GM23338 (cell line): ENCODE results near the gene HSPA14. TPM values are rescaled to one million over a fixed set of nuclear protein-coding genes. Genes with fewer than 3 reads are reported as not detected.
A peak's percentile ranks its signal among the peaks of the same experiment; 100 is the strongest.

Experiments used
- ATAC-seq: fragments of 200-7000 bp; cut with Tn5 transposase; 3 replicates; pipeline ENCODE4 v1.9.1; 2020
- DNase-seq: peaks from one replicate; pipeline ENCODE4 v3.0.0-alpha.2; 2015; ENCODE audit warnings: low spot score
- H2AFZ ChIP-seq: fragments of 200-600 bp; sonication (generic); 2 replicates; pipeline ENCODE4 v1.8.0; 2016; ENCODE audit warnings: antibody characterized with exemption, mild to moderate bottlenecking, moderate library complexity
- H3F3A ChIP-seq: fragments of 200-600 bp; sonication (generic); replicated peaks from 2 replicates; pipeline ENCODE4 v1.8.0; 2017; ENCODE audit warnings: antibody characterized with exemption, mixed run types, low read depth
- H3K27ac ChIP-seq: fragments of 200-600 bp; sonication (generic); 2 replicates; pipeline ENCODE4 v1.6.1; 2016; ENCODE audit warnings: low read depth
- H3K27me3 ChIP-seq: fragments of 200-600 bp; sonication (generic); 2 replicates; pipeline ENCODE4 v1.8.0; 2016; ENCODE audit warnings: mild to moderate bottlenecking, mixed run types, moderate library complexity; ENCODE audit not compliant: insufficient read depth
- H3K36me3 ChIP-seq: fragments of 200-600 bp; sonication (generic); 2 replicates; pipeline ENCODE4 v1.8.0; 2016; ENCODE audit warnings: mild to moderate bottlenecking; ENCODE audit not compliant: insufficient read depth
- H3K4me1 ChIP-seq: fragments of 200-600 bp; sonication (generic); 2 replicates; pipeline ENCODE4 v1.8.0; 2016; ENCODE audit warnings: mild to moderate bottlenecking, moderate library complexity; ENCODE audit not compliant: insufficient read depth
- H3K4me2 ChIP-seq: fragments of 200-600 bp; sonication (generic); 2 replicates; pipeline ENCODE4 v1.7.1; 2017; ENCODE audit warnings: mixed run types
- H3K4me3 ChIP-seq: fragments of 200-600 bp; sonication (generic); 2 replicates; pipeline ENCODE4 v1.6.1; 2016; ENCODE audit warnings: mixed run types
- H3K79me2 ChIP-seq: fragments of 200-600 bp; sonication (generic); replicated peaks from 2 replicates; pipeline ENCODE4 v1.8.0; 2017; ENCODE audit warnings: mild to moderate bottlenecking; ENCODE audit not compliant: insufficient read depth
- H3K9me2 ChIP-seq: fragments of 200-600 bp; sonication (generic); 2 replicates; pipeline ENCODE4 v1.8.0; 2017; ENCODE audit not compliant: insufficient read depth
- H4K20me1 ChIP-seq: fragments of 200-600 bp; sonication (generic); replicated peaks from 2 replicates; pipeline ENCODE4 v1.8.0; 2017; ENCODE audit warnings: mild to moderate bottlenecking; ENCODE audit not compliant: insufficient read depth
- H3K27ac Mint-ChIP-seq: 2 replicates; pipeline ENCODE4 v1.8.0; 2020; ENCODE audit warnings: inconsistent platforms, mild to moderate bottlenecking, moderate library complexity, mixed read lengths
- H3K27me3 Mint-ChIP-seq: 3 replicates; pipeline ENCODE4 v1.8.0; 2022; ENCODE audit warnings: low read depth, mild to moderate bottlenecking, moderate library complexity, mixed read lengths, inconsistent platforms; ENCODE audit not compliant: insufficient read depth, poor library complexity
- H3K36me3 Mint-ChIP-seq: 3 replicates; pipeline ENCODE4 v1.8.0; 2021; ENCODE audit warnings: low read depth, mild to moderate bottlenecking, inconsistent platforms, moderate library complexity, mixed read lengths
- H3K4me1 Mint-ChIP-seq: 3 replicates; pipeline ENCODE4 v1.8.0; 2020; ENCODE audit warnings: mild to moderate bottlenecking, inconsistent platforms, mixed read lengths
- H3K4me3 Mint-ChIP-seq: 3 replicates; pipeline ENCODE4 v1.8.0; 2021; ENCODE audit warnings: moderate library complexity, mild to moderate bottlenecking, inconsistent platforms, mixed read lengths
- H3K9me3 Mint-ChIP-seq: 3 replicates; pipeline ENCODE4 v1.8.0; 2020; ENCODE audit warnings: moderate library complexity, mild to moderate bottlenecking, inconsistent platforms, mixed read lengths
- ETS1 ChIP-seq: IDR thresholded peaks from 2 replicates; pipeline ENCODE4 v1.6.1; 2016; ENCODE audit warnings: antibody characterized with exemption
- EZH2 ChIP-seq: fragments of 200-600 bp; sonication (generic); IDR thresholded peaks from one replicate; pipeline ENCODE4 v1.8.0; 2017; ENCODE audit warnings: antibody characterized with exemption, mild to moderate bottlenecking, low read depth; ENCODE audit not compliant: unreplicated experiment
- EZH2phosphoT487 ChIP-seq: fragments of 200-600 bp; sonication (generic); IDR thresholded peaks from one replicate; pipeline ENCODE4 v1.8.1; 2018; ENCODE audit warnings: antibody characterized with exemption; ENCODE audit not compliant: unreplicated experiment
- JUNB ChIP-seq: IDR thresholded peaks from one replicate; pipeline ENCODE4 v1.6.1; 2016; ENCODE audit warnings: antibody characterized with exemption; ENCODE audit not compliant: unreplicated experiment
- ZNF114 ChIP-seq: fragments of 250-450 bp; sonication (Bioruptor Pico); IDR thresholded peaks from 2 replicates; pipeline ENCODE4 v1.5.0; 2020; ENCODE audit warnings: mild to moderate bottlenecking, moderate library complexity
- ZNF331 ChIP-seq: fragments of 250-450 bp; sonication (Bioruptor Pico); IDR thresholded peaks from 2 replicates; pipeline ENCODE4 v1.5.0; 2020; ENCODE audit warnings: low read depth, mild to moderate bottlenecking, moderate library complexity
- polyA plus RNA-seq: library from polyadenylated mRNA; unstranded; fragments of >200 nt; fragmentation: Nextera tagmentation; extraction: Ambion mirVana; gene quantifications from 2 replicates; pipeline ENCODE4 v1.2.1, GENCODE V29; 2016
- total RNA-seq: library from RNA; depleted of rRNA; stranded (reverse); fragments of >200 nt; shearing (Covaris generic); gene quantifications from 2 replicates; pipeline ENCODE4 v1.2.3, GENCODE V29; 2014
- TF ChIP-seq, protein P1 (sequence below): IDR thresholded peaks from one replicate; pipeline ENCODE4 v1.6.1; 2018; ENCODE audit warnings: antibody characterized with exemption; ENCODE audit not compliant: unreplicated experiment

The HSPA14 gene
- total and polyA plus RNA-seq, 2 experiments from 2014 or later = 32.4 to 46.5 TPM

DNA sequence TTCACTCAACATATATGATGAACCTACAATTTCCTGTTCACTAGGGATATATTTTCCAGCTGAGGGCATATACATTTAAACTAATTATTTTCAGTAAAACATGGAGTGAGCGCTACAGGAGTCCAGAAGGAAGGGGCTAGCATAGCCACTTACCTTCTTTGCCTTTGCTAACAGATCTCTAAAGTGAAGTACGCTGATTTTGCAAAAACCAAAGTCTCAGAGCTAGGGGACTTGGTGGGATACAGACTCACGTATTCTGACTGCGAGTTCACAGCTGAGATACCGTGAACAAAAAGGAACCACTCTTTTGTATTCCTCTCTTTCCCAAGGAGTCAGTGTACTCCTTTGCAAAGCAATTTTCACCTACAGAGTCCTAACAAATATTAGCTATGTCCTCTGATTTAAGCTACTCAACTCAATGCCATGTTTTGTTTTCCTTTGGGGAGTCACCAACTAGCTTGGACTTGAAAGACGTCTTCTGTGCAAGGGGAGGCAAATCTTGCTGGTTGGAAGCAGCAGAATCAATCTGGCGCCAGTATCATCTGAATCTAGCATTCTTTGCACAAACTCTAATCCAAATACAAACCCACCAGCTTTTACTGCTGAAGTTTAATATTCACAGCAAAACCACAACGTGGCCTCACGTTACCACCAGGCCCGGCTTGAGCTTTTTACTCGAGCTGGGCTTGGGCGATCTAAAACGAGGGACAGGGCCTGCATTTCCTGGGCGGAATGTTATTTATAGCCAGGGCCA, 926 bp upstream of the HSPA14 start:
- H3K4me3 ChIP-seq = peak overlapping the region; percentile 97

More for the DNA sequence above, 926 bp upstream of the HSPA14 start:
- Histone ChIP-seq H3K4me1 (peaks cover 7% of the 10 kb centered on the region), H3K4me2 (peak overlapping the region; percentile 87), H3K36me3 (peaks cover 21% of the 10 kb centered on the region), H3K27ac (peak overlapping the region; percentile 95), H3F3A (no peaks in the 10 kb centered on the region), H2AFZ (peak overlapping the region; percentile 80), H3K27me3 (no peaks in the 10 kb centered on the region), H3K79me2 (peaks cover 35% of the 10 kb centered on the region), H3K9me2 (no peaks in the 10 kb centered on the region), H4K20me1 (peaks cover 5% of the 10 kb centered on the region; the same call in 1 of the 2 replicates)
- TF ChIP-seq, protein P1, sequence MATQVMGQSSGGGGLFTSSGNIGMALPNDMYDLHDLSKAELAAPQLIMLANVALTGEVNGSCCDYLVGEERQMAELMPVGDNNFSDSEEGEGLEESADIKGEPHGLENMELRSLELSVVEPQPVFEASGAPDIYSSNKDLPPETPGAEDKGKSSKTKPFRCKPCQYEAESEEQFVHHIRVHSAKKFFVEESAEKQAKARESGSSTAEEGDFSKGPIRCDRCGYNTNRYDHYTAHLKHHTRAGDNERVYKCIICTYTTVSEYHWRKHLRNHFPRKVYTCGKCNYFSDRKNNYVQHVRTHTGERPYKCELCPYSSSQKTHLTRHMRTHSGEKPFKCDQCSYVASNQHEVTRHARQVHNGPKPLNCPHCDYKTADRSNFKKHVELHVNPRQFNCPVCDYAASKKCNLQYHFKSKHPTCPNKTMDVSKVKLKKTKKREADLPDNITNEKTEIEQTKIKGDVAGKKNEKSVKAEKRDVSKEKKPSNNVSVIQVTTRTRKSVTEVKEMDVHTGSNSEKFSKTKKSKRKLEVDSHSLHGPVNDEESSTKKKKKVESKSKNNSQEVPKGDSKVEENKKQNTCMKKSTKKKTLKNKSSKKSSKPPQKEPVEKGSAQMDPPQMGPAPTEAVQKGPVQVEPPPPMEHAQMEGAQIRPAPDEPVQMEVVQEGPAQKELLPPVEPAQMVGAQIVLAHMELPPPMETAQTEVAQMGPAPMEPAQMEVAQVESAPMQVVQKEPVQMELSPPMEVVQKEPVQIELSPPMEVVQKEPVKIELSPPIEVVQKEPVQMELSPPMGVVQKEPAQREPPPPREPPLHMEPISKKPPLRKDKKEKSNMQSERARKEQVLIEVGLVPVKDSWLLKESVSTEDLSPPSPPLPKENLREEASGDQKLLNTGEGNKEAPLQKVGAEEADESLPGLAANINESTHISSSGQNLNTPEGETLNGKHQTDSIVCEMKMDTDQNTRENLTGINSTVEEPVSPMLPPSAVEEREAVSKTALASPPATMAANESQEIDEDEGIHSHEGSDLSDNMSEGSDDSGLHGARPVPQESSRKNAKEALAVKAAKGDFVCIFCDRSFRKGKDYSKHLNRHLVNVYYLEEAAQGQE = no peak
- TF ChIP-seq ETS1 (peak; percentile 3; the same call in 1 of the 2 replicates), EZH2phosphoT487 (no peak), JUNB (no peak), ZNF331 (no peak), ZNF114 (no peak), EZH2 (no peak)
- Mint-ChIP-seq H3K9me3 (no peaks in the 10 kb centered on the region; the same call in 2 of the 3 replicates), H3K27ac (peak overlapping the region; percentile 96), H3K4me1 (peaks cover 16% of the 10 kb centered on the region), H3K27me3 (peaks cover 6% of the 10 kb centered on the region), H3K36me3 (peaks cover 27% of the 10 kb centered on the region), H3K4me3 (peak overlapping the region; percentile 95)
- peak; percentile 16 for DNase-seq
- no peak for ATAC-seq
